ENCODE measurements around the gene COL20A1.

The COL20A1 gene

DNA sequence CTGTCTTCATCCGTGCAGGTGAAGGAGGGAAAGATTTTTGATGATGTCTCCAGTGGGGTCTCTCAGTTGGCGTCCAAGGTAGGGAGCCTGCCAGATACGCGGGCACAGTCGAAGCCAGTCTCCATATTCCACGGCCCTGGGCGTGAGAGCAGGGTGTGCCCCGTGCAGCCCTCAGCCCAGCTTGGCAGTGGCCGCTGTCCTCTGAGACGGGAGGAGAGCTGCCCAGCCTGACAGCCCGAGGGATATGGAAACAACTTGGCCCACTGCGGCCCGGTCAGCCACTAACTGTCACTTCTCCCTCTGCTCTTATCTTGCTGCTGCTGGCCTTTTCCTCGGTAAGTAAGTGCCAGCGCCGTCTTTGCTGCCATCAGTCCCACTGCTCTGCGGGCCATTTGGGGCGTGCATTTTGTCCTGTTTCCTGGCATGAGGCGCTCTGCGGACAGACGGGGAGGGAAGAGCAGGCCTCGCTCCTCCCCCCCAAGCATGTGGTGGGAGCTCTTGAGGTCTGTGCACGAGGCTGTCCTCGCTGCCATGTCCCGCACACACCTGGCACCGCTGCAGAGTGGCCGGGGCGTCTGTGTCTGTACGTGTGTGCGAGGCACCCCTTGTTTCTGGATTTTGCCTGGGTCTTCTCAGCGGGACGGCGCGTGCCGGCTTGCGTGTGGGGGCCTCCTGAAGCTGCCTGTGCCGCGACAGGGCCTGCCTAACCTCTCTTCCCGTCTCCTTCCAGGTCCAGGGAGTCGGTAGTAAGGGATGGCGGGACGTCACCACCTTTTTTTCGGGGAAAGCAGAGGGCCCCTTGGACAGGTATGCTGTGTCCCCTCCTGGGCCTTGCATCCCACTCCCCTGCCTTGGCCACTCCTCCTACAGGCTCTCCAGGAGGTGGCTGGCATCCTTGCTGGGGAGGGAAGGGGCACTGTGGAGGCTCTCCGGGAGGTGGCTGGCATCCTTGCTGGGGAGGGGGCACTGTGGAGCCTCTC lies 7.1 kb upstream of the COL20A1 start:
- H3K36me3 ChIP-seq (ENCODE audit: control insufficient read depth in 2 of 2, insufficient read depth in 1 of 2, low read length in 2 of 2) = peaks cover 0 to 83% of the 10 kb centered on the region in 2 experiments; a peak in 1 of 3 replicates
- POLR2A ChIA-PET = interaction anchor here (1.2 to 1.6 kb wide), 2 partner anchors 10 to 13 kb away, joined by 3 to 5 read pairs; partner anchors contain the start of gene ARFGAP1
- TF ChIP-seq MYNN (tag by site-specific recombination; IDR thresholded peaks at IDR 0.05; ENCODE audit: borderline replicate concordance) (no peak), ZNF777 (tag by site-specific recombination; IDR thresholded peaks at IDR 0.05; ENCODE audit: borderline replicate concordance) (no peak), ZBTB8A (tag by site-specific recombination; IDR thresholded peaks at IDR 0.05) (no peak), ZNF223 (tag by site-specific recombination; IDR thresholded peaks at IDR 0.05) (no peak), MEIS1 (CRISPR knock-in tag; IDR thresholded peaks at IDR 0.05; ENCODE audit: borderline replicate concordance) (no peak)
- H3K9me3 ChIP-seq (ENCODE audit: control insufficient read depth, insufficient read depth, low read depth, low read length) = no peaks in the 10 kb centered on the region
- CTCF ChIA-PET = interaction anchor here (1.1 to 1.5 kb wide), 2 partner anchors 62 to 63 kb away, joined by 3 to 4 read pairs; no protein-coding TSS in a partner anchor
- H3K4me3 ChIP-seq (ENCODE audit: low read depth, low read length) = no peak overlapping the region
- H3K4me1 ChIP-seq (ENCODE audit: control insufficient read depth, insufficient read depth, low read length) = no peaks in the 10 kb centered on the region
- no peak overlapping the region for H3K27ac ChIP-seq (ENCODE audit: extremely low read depth, low read depth, low read length)

DNA sequence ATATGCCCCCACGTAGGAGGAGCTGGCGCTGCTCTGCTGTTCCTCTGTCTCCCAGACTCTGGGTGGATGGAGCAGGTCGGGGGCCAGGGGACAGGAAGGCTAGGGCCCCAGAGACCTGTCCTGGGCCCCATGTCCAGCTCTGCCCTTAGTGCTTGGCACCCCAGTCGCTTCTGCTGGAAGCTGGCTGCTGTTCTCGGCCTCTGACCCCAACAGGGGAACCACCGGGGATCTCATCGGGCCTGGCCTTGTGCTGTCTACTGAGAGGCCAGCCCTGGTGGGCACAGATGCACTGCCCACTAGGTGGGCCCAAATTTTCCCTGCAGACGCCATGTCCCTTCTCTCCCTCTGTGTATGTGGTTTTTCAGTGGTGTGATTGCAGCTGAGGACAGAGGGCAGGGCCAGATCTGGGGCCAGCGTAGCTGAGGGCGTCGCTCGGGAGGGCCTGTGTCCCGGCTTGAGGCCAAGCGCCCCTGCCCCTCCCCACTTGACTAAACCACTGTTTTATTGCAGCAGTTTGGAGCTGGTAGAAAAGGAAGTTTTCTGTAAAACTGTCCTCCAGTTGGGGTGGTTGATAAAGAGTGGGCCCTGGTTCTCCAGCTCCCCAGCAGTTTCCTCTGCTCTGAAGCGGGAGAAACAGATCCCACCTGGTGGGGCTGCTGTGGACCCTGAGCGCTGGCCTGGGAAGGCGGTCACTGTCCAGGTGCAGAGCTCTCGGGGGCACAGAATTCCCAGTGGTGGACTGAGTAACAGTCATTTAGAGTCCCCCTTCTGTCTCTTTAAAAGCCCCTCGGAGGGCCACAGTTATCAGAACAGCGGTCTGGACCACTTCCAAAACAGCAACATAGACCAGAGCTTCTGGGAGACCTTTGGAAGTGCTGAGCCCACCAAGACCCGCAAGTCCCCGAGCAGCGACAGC lies 5.9 kb upstream of the COL20A1 start:
- CTCF ChIA-PET = interaction anchor here (1.1 to 1.3 kb wide), 2 partner anchors 63 to 64 kb away, joined by 3 to 4 read pairs; no protein-coding TSS in a partner anchor

More for the DNA sequence above, 5.9 kb upstream of the COL20A1 start:
- Histone ChIP-seq H3K36me3 (ENCODE audit: control insufficient read depth in 2 of 2, insufficient read depth in 1 of 2, low read length in 2 of 2) (peaks cover 0 to 72% of the 10 kb centered on the region in 2 experiments; a peak in 1 of 3 replicates), H3K9me3 (ENCODE audit: control insufficient read depth, insufficient read depth, low read depth, low read length) (no peaks in the 10 kb centered on the region), H3K4me3 (ENCODE audit: low read depth, low read length) (no peak overlapping the region), H3K27ac (ENCODE audit: extremely low read depth, low read depth, low read length) (no peak overlapping the region), H3K4me1 (ENCODE audit: control insufficient read depth, insufficient read depth, low read length) (no peaks in the 10 kb centered on the region)
- POLR2A ChIA-PET = interaction anchor here (0.6 to 1.6 kb wide), 3 partner anchors 11 to 41 kb away, joined by 3 to 5 read pairs (median 3); partner anchors contain the start of gene ARFGAP1
- TF ChIP-seq ZNF140 (tag by site-specific recombination; IDR thresholded peaks at IDR 0.05) (no peak), ZIC2 (tag by site-specific recombination; IDR thresholded peaks at IDR 0.05) (no peak), ZNF174 (tag by site-specific recombination; IDR thresholded peaks at IDR 0.05) (no peak), ZNF114 (tag by site-specific recombination; IDR thresholded peaks at IDR 0.05) (no peak), ZBTB17 (tag by site-specific recombination; IDR thresholded peaks at IDR 0.05) (no peak), KLF1 (tag by site-specific recombination; IDR thresholded peaks at IDR 0.05) (no peak), ZBTB20 (tag by site-specific recombination; IDR thresholded peaks at IDR 0.05) (no peak), ZFP41 (tag by site-specific recombination; IDR thresholded peaks at IDR 0.05; ENCODE audit: borderline replicate concordance) (no peak), ZEB2 (tag by site-specific recombination; IDR thresholded peaks at IDR 0.05) (no peak), ZNF121 (tag by site-specific recombination; IDR thresholded peaks at IDR 0.05) (no peak), HOXD13 (CRISPR knock-in tag; IDR thresholded peaks at IDR 0.05; ENCODE audit: borderline replicate concordance) (no peak), ZNF132 (tag by site-specific recombination; IDR thresholded peaks at IDR 0.05; ENCODE audit: borderline replicate concordance) (no peak), ZNF10 (tag by site-specific recombination; IDR thresholded peaks at IDR 0.05) (no peak), ZNF157 (tag by site-specific recombination; IDR thresholded peaks at IDR 0.05) (no peak)
- TF ChIP-seq, protein P1, sequence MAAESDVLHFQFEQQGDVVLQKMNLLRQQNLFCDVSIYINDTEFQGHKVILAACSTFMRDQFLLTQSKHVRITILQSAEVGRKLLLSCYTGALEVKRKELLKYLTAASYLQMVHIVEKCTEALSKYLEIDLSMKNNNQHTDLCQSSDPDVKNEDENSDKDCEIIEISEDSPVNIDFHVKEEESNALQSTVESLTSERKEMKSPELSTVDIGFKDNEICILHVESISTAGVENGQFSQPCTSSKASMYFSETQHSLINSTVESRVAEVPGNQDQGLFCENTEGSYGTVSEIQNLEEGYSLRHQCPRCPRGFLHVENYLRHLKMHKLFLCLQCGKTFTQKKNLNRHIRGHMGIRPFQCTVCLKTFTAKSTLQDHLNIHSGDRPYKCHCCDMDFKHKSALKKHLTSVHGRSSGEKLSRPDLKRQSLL (tag by site-specific recombination; IDR thresholded peaks at IDR 0.05) = no peak
- TF ChIP-seq, protein P2, sequence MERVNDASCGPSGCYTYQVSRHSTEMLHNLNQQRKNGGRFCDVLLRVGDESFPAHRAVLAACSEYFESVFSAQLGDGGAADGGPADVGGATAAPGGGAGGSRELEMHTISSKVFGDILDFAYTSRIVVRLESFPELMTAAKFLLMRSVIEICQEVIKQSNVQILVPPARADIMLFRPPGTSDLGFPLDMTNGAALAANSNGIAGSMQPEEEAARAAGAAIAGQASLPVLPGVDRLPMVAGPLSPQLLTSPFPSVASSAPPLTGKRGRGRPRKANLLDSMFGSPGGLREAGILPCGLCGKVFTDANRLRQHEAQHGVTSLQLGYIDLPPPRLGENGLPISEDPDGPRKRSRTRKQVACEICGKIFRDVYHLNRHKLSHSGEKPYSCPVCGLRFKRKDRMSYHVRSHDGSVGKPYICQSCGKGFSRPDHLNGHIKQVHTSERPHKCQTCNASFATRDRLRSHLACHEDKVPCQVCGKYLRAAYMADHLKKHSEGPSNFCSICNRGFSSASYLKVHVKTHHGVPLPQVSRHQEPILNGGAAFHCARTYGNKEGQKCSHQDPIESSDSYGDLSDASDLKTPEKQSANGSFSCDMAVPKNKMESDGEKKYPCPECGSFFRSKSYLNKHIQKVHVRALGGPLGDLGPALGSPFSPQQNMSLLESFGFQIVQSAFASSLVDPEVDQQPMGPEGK (tag by site-specific recombination; IDR thresholded peaks at IDR 0.05) = no peak

Data from HEK293 (cell line).